Measurements from ENCODE around the gene PEDS1. TPM values are rescaled to one million over a fixed set of nuclear protein-coding genes. Genes with fewer than 3 reads are reported as not detected.
A peak's percentile ranks its signal among the peaks of the same experiment; 100 is the strongest.

PEDS1 gene
- total and polyA plus RNA-seq, 2 of the 13 experiments (the other 11 are each of a cell fraction or from before 2014, with no cell fraction given), result 30.5 to 93.9 TPM

DNA sequence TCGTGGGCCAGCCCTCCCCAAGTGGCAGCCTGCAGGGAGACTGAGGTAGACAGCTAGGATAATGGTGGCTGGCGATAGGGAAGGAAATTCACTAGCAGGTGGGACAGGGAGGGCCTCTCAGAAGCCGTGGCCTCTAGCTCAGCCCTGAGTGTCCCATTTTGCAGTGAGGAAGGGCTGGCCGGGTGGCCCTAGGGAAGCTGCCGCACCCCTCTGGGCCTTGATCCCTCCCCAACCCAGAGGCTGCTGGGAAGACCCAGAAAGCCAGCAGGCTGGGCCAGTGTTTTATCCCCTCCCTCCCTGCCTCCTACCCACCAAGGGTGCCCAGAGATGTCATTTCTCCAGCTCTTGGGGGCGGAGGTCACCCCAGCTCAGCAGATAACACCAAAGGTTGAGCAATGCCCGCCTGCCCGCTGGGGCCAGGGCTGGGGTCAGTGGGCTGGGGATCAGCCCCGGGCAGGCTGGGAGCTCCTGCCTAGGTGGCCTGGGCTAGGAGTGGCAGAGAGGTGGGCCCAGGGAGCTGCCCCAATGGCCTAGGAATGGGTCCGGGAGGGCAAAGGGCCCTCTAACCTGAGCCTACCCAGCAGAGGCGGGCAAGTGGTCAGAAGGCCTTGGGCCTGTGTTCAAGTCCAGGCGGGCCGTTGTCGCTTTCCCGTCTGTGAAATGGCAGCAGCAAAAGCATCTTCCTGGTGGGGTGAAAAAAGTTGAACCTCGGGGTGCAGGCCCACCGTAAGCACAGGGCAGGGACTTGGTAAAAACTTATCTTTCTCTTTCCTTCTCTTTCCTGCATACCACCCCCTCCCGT is 35.6 kb upstream of the PEDS1 start (continued):
- TF ChIP-seq ZNF615 (CRISPR knock-in tag; IDR thresholded peaks at IDR 0.05; ENCODE audit: borderline replicate concordance) (peak; percentile 72; the same call in 1 of the 2 replicates), PHF20 (CRISPR knock-in tag; IDR thresholded peaks at IDR 0.05) (no peak; the same call in 1 of the 2 replicates), ZNF777 (CRISPR knock-in tag; IDR thresholded peaks at IDR 0.05) (peak; percentile 72), REPIN1 (CRISPR knock-in tag; IDR thresholded peaks at IDR 0.05; ENCODE audit: borderline replicate concordance, low read depth) (peak; percentile 95; the same call in 1 of the 2 replicates), HOXA7 (CRISPR knock-in tag; IDR thresholded peaks at IDR 0.05) (no peak), ZNF891 (CRISPR knock-in tag; IDR thresholded peaks at IDR 0.05) (no peak), MBNL3 (CRISPR knock-in tag; conservative IDR thresholded peaks at IDR 0.05) (no peak), HMG20B (CRISPR knock-in tag; conservative IDR thresholded peaks at IDR 0.05) (peak; percentile 90), SMAD3 (CRISPR knock-in tag; IDR thresholded peaks at IDR 0.05) (peak; percentile 92; the same call in 1 of the 2 replicates), RBAK (CRISPR knock-in tag; IDR thresholded peaks at IDR 0.05) (peak; percentile 62; the same call in 1 of the 2 replicates)
- TF ChIP-seq, protein P1, sequence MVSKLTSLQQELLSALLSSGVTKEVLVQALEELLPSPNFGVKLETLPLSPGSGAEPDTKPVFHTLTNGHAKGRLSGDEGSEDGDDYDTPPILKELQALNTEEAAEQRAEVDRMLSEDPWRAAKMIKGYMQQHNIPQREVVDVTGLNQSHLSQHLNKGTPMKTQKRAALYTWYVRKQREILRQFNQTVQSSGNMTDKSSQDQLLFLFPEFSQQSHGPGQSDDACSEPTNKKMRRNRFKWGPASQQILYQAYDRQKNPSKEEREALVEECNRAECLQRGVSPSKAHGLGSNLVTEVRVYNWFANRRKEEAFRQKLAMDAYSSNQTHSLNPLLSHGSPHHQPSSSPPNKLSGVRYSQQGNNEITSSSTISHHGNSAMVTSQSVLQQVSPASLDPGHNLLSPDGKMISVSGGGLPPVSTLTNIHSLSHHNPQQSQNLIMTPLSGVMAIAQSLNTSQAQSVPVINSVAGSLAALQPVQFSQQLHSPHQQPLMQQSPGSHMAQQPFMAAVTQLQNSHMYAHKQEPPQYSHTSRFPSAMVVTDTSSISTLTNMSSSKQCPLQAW (CRISPR knock-in tag; IDR thresholded peaks at IDR 0.05), result peak; percentile 92; the same call in 1 of the 2 replicates
- TF ChIP-seq, protein P2, sequence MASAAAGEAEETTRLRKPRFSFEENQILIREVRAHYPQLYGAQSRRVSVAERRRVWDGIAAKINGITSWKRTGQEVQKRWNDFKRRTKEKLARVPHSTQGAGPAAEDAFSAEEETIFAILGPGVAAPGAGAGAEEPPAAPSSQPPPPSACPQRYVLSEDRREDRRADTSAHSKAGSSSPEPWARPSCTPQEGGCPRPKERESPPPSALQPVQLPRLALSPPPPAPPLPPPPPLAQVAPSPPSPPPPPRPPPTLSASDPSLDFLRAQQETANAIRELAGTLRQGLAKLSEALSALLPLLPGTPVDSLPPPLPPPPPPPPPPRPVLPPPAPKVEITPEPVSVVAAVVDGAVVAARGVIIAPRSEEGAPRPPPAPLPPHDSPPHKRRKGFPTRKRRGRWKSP (CRISPR knock-in tag; IDR thresholded peaks at IDR 0.05), result peak; percentile 36; the same call in 1 of the 2 replicates
- TF ChIP-seq, protein P3, sequence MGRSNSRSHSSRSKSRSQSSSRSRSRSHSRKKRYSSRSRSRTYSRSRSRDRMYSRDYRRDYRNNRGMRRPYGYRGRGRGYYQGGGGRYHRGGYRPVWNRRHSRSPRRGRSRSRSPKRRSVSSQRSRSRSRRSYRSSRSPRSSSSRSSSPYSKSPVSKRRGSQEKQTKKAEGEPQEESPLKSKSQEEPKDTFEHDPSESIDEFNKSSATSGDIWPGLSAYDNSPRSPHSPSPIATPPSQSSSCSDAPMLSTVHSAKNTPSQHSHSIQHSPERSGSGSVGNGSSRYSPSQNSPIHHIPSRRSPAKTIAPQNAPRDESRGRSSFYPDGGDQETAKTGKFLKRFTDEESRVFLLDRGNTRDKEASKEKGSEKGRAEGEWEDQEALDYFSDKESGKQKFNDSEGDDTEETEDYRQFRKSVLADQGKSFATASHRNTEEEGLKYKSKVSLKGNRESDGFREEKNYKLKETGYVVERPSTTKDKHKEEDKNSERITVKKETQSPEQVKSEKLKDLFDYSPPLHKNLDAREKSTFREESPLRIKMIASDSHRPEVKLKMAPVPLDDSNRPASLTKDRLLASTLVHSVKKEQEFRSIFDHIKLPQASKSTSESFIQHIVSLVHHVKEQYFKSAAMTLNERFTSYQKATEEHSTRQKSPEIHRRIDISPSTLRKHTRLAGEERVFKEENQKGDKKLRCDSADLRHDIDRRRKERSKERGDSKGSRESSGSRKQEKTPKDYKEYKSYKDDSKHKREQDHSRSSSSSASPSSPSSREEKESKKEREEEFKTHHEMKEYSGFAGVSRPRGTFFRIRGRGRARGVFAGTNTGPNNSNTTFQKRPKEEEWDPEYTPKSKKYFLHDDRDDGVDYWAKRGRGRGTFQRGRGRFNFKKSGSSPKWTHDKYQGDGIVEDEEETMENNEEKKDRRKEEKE (IDR thresholded peaks at IDR 0.05), result no peak
- TF ChIP-seq, protein P4, sequence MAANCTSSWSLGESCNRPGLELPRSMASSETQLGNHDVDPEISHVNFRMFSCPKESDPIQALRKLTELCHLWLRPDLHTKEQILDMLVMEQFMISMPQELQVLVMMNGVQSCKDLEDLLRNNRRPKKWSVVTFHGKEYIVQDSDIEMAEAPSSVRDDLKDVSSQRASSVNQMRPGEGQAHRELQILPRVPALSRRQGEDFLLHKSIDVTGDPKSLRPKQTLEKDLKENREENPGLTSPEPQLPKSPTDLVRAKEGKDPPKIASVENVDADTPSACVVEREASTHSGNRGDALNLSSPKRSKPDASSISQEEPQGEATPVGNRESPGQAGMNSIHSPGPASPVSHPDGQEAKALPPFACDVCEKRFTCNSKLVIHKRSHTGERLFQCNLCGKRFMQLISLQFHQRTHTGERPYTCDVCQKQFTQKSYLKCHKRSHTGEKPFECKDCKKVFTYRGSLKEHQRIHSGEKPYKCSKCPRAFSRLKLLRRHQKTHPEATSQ (CRISPR knock-in tag; IDR thresholded peaks at IDR 0.05; ENCODE audit: borderline replicate concordance), result no peak
- TF ChIP-seq, protein P5, sequence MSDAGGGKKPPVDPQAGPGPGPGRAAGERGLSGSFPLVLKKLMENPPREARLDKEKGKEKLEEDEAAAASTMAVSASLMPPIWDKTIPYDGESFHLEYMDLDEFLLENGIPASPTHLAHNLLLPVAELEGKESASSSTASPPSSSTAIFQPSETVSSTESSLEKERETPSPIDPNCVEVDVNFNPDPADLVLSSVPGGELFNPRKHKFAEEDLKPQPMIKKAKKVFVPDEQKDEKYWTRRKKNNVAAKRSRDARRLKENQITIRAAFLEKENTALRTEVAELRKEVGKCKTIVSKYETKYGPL (CRISPR knock-in tag; IDR thresholded peaks at IDR 0.05), result no peak
- TF ChIP-seq, protein P6, sequence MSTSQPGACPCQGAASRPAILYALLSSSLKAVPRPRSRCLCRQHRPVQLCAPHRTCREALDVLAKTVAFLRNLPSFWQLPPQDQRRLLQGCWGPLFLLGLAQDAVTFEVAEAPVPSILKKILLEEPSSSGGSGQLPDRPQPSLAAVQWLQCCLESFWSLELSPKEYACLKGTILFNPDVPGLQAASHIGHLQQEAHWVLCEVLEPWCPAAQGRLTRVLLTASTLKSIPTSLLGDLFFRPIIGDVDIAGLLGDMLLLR (CRISPR knock-in tag; IDR thresholded peaks at IDR 0.05), result no peak; the same call in 1 of the 2 replicates
- TF ChIP-seq, protein P7, sequence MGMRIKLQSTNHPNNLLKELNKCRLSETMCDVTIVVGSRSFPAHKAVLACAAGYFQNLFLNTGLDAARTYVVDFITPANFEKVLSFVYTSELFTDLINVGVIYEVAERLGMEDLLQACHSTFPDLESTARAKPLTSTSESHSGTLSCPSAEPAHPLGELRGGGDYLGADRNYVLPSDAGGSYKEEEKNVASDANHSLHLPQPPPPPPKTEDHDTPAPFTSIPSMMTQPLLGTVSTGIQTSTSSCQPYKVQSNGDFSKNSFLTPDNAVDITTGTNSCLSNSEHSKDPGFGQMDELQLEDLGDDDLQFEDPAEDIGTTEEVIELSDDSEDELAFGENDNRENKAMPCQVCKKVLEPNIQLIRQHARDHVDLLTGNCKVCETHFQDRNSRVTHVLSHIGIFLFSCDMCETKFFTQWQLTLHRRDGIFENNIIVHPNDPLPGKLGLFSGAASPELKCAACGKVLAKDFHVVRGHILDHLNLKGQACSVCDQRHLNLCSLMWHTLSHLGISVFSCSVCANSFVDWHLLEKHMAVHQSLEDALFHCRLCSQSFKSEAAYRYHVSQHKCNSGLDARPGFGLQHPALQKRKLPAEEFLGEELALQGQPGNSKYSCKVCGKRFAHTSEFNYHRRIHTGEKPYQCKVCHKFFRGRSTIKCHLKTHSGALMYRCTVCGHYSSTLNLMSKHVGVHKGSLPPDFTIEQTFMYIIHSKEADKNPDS (CRISPR knock-in tag; IDR thresholded peaks at IDR 0.05), result no peak; the same call in 1 of the 2 replicates

Measured in HepG2 (cell line).